Brain microvascular endothelial cell (primary cell): ENCODE data around the gene ANO6.

Source experiments
- DNase-seq: peaks from one replicate; pipeline ENCODE4 v3.0.0-alpha.2; 2020
- H3K27ac ChIP-seq: fragments of 250-450 bp; sonication (Bioruptor Pico); 2 replicates; pipeline ENCODE4 v1.5.1; 2020; ENCODE audit warnings: mild to moderate bottlenecking, moderate library complexity
- H3K27me3 ChIP-seq: fragments of 250-450 bp; sonication (Bioruptor Pico); replicated peaks from 2 replicates; pipeline ENCODE4 v1.5.1; 2020; ENCODE audit warnings: mild to moderate bottlenecking
- H3K36me3 ChIP-seq: fragments of 250-450 bp; sonication (Bioruptor Pico); replicated peaks from 2 replicates; pipeline ENCODE4 v1.5.1; 2020; ENCODE audit warnings: mild to moderate bottlenecking
- H3K4me3 ChIP-seq: 2 replicates; pipeline ENCODE4 v1.5.1; 2011; ENCODE audit warnings: low read depth, mild to moderate bottlenecking, control low read depth, low read length, moderate library complexity
- CTCF ChIP-seq: IDR thresholded peaks from 2 replicates; pipeline ENCODE4 v1.5.1; 2011; ENCODE audit warnings: low read depth, mild to moderate bottlenecking, moderate library complexity, low read length, control low read depth, inconsistent platforms; ENCODE audit errors: missing control alignments
- in situ Hi-C: cut with HindIII; loops from 2 replicates; pipeline ENCODE4 v1.10.0; 2017; ENCODE audit warnings: low sequenced_read_pairs, low pct_ligation_motif_present

Gene ANO6

GRCh38 chr12:45468751-45469615 is 253.1 kb downstream of the ANO6 start:
- in situ Hi-C loops: no loop called here
- Histone ChIP-seq H3K27me3 (no peaks in the 10 kb centered on the region), H3K4me3 (no peak overlapping the region), H3K36me3 (no peaks in the 10 kb centered on the region), H3K27ac (no peak overlapping the region)
- no peak for DNase-seq
- TF ChIP-seq CTCF: no peak

GRCh38 chr12:45469902-45470301 is 254.0 kb downstream of the ANO6 start:
- no peak for DNase-seq
- H3K4me3 ChIP-seq: no peak overlapping the region
- in situ Hi-C loops: no loop called here
- TF ChIP-seq CTCF: no peak
- no peak overlapping the region for H3K27ac ChIP-seq
- no peaks in the 10 kb centered on the region for H3K27me3 ChIP-seq
- H3K36me3 ChIP-seq: no peaks in the 10 kb centered on the region

DNA sequence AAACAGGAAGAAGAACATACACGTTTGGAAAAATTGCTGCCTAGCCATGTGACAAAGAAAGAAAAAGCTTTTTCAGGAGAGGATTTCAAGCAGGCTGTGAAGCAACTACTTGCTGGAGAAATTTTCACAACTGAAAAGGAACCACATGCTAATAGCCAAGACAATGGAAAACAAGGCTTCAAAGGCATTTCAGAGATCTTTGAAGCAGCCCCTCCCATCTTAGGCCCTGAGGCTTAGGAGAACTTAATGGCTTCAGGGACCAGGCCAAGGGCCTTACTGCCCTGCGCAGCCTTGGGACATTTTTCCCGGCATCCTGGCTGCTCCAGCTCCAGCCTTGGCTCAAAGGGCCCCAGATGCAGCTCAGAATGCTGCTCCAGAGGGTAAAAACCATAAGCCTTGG is 257.7 kb downstream of the ANO6 start:
- Histone ChIP-seq H3K4me3 (no peak overlapping the region), H3K27me3 (no peaks in the 10 kb centered on the region), H3K36me3 (no peaks in the 10 kb centered on the region), H3K27ac (no peak overlapping the region)
- no peak for DNase-seq
- in situ Hi-C loops: no loop called here
- no peak for TF ChIP-seq CTCF

- DNase-seq: no peak
- TF ChIP-seq CTCF: no peak
- no peaks in the 10 kb centered on the region for H3K36me3 ChIP-seq
- in situ Hi-C loops: no loop called here
- no peak overlapping the region for H3K27ac ChIP-seq
- H3K4me3 ChIP-seq: no peak overlapping the region
- H3K27me3 ChIP-seq: no peaks in the 10 kb centered on the region
Measured at GRCh38 chr12:45475594-45475993, 259.7 kb downstream of the ANO6 start.

GRCh38 chr12:45477526-45477925 is 261.6 kb downstream of the ANO6 start:
- Histone ChIP-seq H3K27me3 (no peaks in the 10 kb centered on the region), H3K36me3 (no peaks in the 10 kb centered on the region), H3K4me3 (no peak overlapping the region), H3K27ac (no peak overlapping the region)
- TF ChIP-seq CTCF: no peak
- in situ Hi-C loops: no loop called here
- DNase-seq: no peak

DNA sequence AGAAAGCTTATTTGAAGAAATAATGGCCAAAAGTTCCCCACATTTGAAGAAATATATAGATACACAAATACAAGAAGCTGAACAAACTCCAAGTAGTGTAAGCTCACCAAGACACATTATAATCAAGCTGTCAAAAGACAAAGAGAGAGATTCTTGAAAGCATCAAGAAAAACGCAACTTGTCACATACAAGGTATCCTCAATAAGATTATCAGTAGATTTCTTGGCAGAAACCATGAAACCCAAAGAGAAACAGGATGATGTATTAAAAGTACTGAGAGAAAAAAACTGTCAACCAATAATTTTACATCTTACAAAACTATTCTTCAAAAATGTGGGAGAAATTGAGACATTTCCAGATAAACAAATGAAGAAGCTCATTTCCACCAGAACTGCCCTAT is 263.0 kb downstream of the ANO6 start:
- no peaks in the 10 kb centered on the region for H3K36me3 ChIP-seq
- no peak overlapping the region for H3K4me3 ChIP-seq
- DNase-seq: no peak
- TF ChIP-seq CTCF: no peak
- no peak overlapping the region for H3K27ac ChIP-seq
- in situ Hi-C loops: no loop called here
- no peaks in the 10 kb centered on the region for H3K27me3 ChIP-seq
